Liver (tissue), 9 donors: Measurements from ENCODE around the gene SNX7. TPM values are rescaled to one million over a fixed set of nuclear protein-coding genes. Genes with fewer than 3 reads are reported as not detected.

Experiments used
- DNase-seq: peaks from one replicate; pipeline ENCODE4 v3.0.0-alpha.2; 2017; ENCODE audit warnings: low spot score
- H3K27ac ChIP-seq, 2 donors: one replicate each; pipeline ENCODE4 v1.7.0; 2013; ENCODE audit warnings: inconsistent platforms in 2 of 2, low read length in 2 of 2, control low read depth in 1 of 2, low read depth in 1 of 2, mild to moderate bottlenecking in 1 of 2
- H3K27me3 ChIP-seq, 4 donors: one replicate each; pipeline versions ENCODE4 v1.6.1 to v1.7.0; 2013; ENCODE audit warnings: low read length in 3 of 4, inconsistent platforms in 1 of 4, mild to moderate bottlenecking in 1 of 4, moderate library complexity in 1 of 4; ENCODE audit not compliant: control insufficient read depth in 4 of 4, insufficient read depth in 4 of 4
- H3K36me3 ChIP-seq, 4 donors: one replicate each; pipeline versions ENCODE4 v1.6.1 to v1.7.0; 2013; ENCODE audit warnings: low read length in 3 of 4, mild to moderate bottlenecking in 3 of 4, low read depth in 1 of 4, moderate library complexity in 1 of 4; ENCODE audit not compliant: control insufficient read depth in 4 of 4, insufficient read depth in 3 of 4
- H3K4me1 ChIP-seq, 4 donors: one replicate each; pipeline versions ENCODE4 v1.6.1 to v1.7.0; 2013; ENCODE audit warnings: low read length in 3 of 4, mild to moderate bottlenecking in 3 of 4, moderate library complexity in 1 of 4; ENCODE audit not compliant: control insufficient read depth in 4 of 4, insufficient read depth in 4 of 4
- H3K4me3 ChIP-seq, 3 donors: one replicate each; pipeline versions ENCODE4 v1.6.1 to v1.7.0; 2013; ENCODE audit warnings: low read length in 3 of 3, control low read depth in 1 of 3, low read depth in 1 of 3, mild to moderate bottlenecking in 1 of 3
- H3K9ac ChIP-seq, 2 donors: one replicate each; pipeline ENCODE4 v1.7.0; 2013; ENCODE audit warnings: low read length in 2 of 2, mild to moderate bottlenecking in 2 of 2, moderate library complexity in 2 of 2, control low read depth in 1 of 2, low read depth in 1 of 2
- H3K9me3 ChIP-seq, 4 donors: one replicate each; pipeline versions ENCODE4 v1.6.1 to v1.7.0; 2013; ENCODE audit warnings: low read length in 3 of 4; ENCODE audit not compliant: control insufficient read depth in 4 of 4
- ATF3 ChIP-seq: IDR thresholded peaks from 2 replicates; pipeline ENCODE4 v1.6.1; 2016; ENCODE audit warnings: antibody characterized with exemption
- CTCF ChIP-seq: fragments of 150-350 bp; IDR thresholded peaks from 2 replicates; pipeline ENCODE4 v1.5.1; 2017; ENCODE audit warnings: improper control_type of control experiment, low read depth, low read length; ENCODE audit not compliant: missing input control
- EGR1 ChIP-seq, 2 donors: IDR thresholded peaks; 2 replicates each; pipeline ENCODE4 v1.6.1; 2016 to 2018; ENCODE audit warnings: antibody characterized with exemption in 2 of 2, low read depth in 2 of 2
- FOXA1 ChIP-seq: IDR thresholded peaks from 2 replicates; pipeline ENCODE4 v1.6.1; 2016; ENCODE audit warnings: antibody characterized with exemption
- FOXA2 ChIP-seq: IDR thresholded peaks from 2 replicates; pipeline ENCODE4 v1.6.1; 2016; ENCODE audit warnings: antibody characterized with exemption
- GABPA ChIP-seq, 2 donors: IDR thresholded peaks in 1 of 2; conservative IDR thresholded peaks in 1 of 2; 2 replicates each; pipeline ENCODE4 v1.6.1; 2016; ENCODE audit warnings: antibody characterized with exemption in 2 of 2, mild to moderate bottlenecking in 1 of 2, moderate library complexity in 1 of 2
- HNF4A ChIP-seq, 2 donors: conservative IDR thresholded peaks; 2 replicates each; pipeline ENCODE4 v1.6.1; 2016; ENCODE audit warnings: antibody characterized with exemption in 2 of 2, mild to moderate bottlenecking in 2 of 2
- HNF4G ChIP-seq: IDR thresholded peaks from 2 replicates; pipeline ENCODE4 v1.6.1; 2016; ENCODE audit warnings: antibody characterized with exemption
- JUND ChIP-seq, 2 donors: IDR thresholded peaks; 2 replicates each; pipeline ENCODE4 v1.6.1; 2016; ENCODE audit warnings: antibody characterized with exemption in 2 of 2
- MAX ChIP-seq: IDR thresholded peaks from 2 replicates; pipeline ENCODE4 v1.6.1; 2016; ENCODE audit warnings: antibody characterized with exemption
- NR2F2 ChIP-seq: IDR thresholded peaks from 2 replicates; pipeline ENCODE4 v1.6.1; 2016; ENCODE audit warnings: antibody characterized with exemption
- RAD21 ChIP-seq, 2 donors: IDR thresholded peaks; 2 replicates each; pipeline ENCODE4 v1.6.1; 2016; ENCODE audit warnings: antibody characterized with exemption in 2 of 2, mild to moderate bottlenecking in 2 of 2
- REST ChIP-seq: IDR thresholded peaks from 2 replicates; pipeline ENCODE4 v1.6.1; 2016; ENCODE audit warnings: antibody characterized with exemption, mild to moderate bottlenecking
- SP1 ChIP-seq: IDR thresholded peaks from 2 replicates; pipeline ENCODE4 v1.6.1; 2018; ENCODE audit warnings: antibody characterized with exemption, mild to moderate bottlenecking
- TAF1 ChIP-seq: conservative IDR thresholded peaks from 2 replicates; pipeline ENCODE4 v1.6.1; 2016; ENCODE audit warnings: antibody characterized with exemption, mild to moderate bottlenecking
- YY1 ChIP-seq: IDR thresholded peaks from 2 replicates; pipeline ENCODE4 v1.6.1; 2016; ENCODE audit warnings: antibody characterized with exemption, mild to moderate bottlenecking
- ZBTB33 ChIP-seq: IDR thresholded peaks from 2 replicates; pipeline ENCODE4 v1.6.1; 2016; ENCODE audit warnings: antibody characterized with exemption
- WGBS: extraction: QIAGEN DNeasy Blood & Tissue Kit; methylation state at CpG from one replicate; pipeline ENCODE4 v1.1.7; 2013; 5-methylcytosine and 5-hydroxymethylcytosine counted together
- polyA plus RNA-seq, 2 donors: library from polyadenylated mRNA; stranded (reverse) in 1 of 2; unstranded in 1 of 2; fragments of 200-250 nt in 1 of 2; fragments of >200 nt in 1 of 2; fragmentation: Nextera tagmentation in 1 of 2; extraction: Ambion mirVana in 1 of 2; gene quantifications; one replicate each; pipeline versions ENCODE4 v1.2.1 to v1.2.3, GENCODE V29; 2013 to 2015
- total RNA-seq, 2 donors: library from RNA; depleted of rRNA; stranded (reverse); fragments of >200 nt; gene quantifications; one replicate each; pipeline ENCODE4 v1.2.3, GENCODE V29; 2014
- donor health status: healthy.
- donor health status: healthy.
- donor health status: healthy.
- donor health status: healthy.
- donor health status: healthy.

The SNX7 gene
- total and polyA plus RNA-seq, 4 donors: 9.4 to 12.8 (median 9.8) TPM

- DNase-seq: no peak
- TF ChIP-seq MAX (no peak), REST (no peak), HNF4A (conservative IDR thresholded peaks at IDR 0.05) (no peak), TAF1 (no peak), HNF4G (no peak), SP1 (no peak), YY1 (no peak), FOXA2 (no peak)
- H3K9me3 ChIP-seq: no peaks in the 10 kb centered on the region
- no peak overlapping the region for H3K9ac ChIP-seq
- H3K27ac ChIP-seq: no peak overlapping the region
- H3K27me3 ChIP-seq: no peaks in the 10 kb centered on the region
- no peak overlapping the region for H3K4me3 ChIP-seq
- no peaks in the 10 kb centered on the region for H3K36me3 ChIP-seq
- H3K4me1 ChIP-seq: peaks cover 3 to 14% (median 5%) of the 10 kb centered on the region in 4 donors
Measured at GRCh38 chr1:98659879-98660278, 1.6 kb upstream of the SNX7 start.

DNA sequence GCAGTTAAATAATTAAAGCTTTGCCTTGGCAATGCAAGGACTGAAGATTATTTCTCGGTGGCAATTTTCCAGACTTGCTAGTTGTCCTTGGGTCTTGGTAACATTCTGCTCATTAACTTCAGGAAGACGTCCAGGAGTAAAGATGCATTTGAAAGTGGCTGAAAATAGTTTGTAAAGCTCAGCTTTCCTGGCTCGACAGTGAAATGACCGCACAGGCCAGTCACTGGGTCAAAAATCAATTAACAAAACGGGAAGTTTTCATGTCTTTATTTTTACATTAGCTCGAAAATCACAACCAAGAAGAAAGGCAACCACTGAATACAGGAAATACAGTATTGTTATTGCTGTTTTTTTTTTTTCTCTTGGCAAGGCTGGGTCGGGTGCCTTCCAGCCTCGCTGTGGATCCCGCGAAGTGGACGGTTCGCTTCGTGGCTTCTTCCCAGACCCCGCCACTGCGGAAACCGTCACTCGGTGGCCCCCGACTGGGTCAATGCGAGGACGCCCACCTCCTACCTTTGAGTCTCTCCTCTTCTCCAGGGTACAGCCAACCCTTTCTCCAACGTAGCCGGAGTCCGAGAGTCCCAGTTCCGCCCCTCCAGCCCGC, 479 bp upstream of the SNX7 start:
- H3K27ac ChIP-seq: peak overlapping the region; percentile 60 to 68
- H3K9ac ChIP-seq: peak overlapping the region in 1 of 2 donors; percentile 68
- H3K4me3 ChIP-seq: peak overlapping the region; percentile 60 to 88 (median 66)
- no peaks in the 10 kb centered on the region for H3K27me3 ChIP-seq
- peaks cover 3 to 14% (median 5%) of the 10 kb centered on the region in 4 donors for H3K4me1 ChIP-seq
- no peaks in the 10 kb centered on the region for H3K9me3 ChIP-seq
- peak in 1 of 2 donors; percentile 6 for TF ChIP-seq HNF4A (conservative IDR thresholded peaks at IDR 0.05)
- no peak for TF ChIP-seq ZBTB33
- no peak for TF ChIP-seq ATF3
- no peak for TF ChIP-seq EGR1 (IDR thresholded peaks at IDR 0.05; ENCODE audit: low read depth in 2 of 2)
- no peak for TF ChIP-seq CTCF
- no peak for TF ChIP-seq TAF1
- no peak for TF ChIP-seq MAX
- TF ChIP-seq NR2F2: no peak
- TF ChIP-seq SP1: no peak
- no peak for TF ChIP-seq GABPA (IDR thresholded peaks at IDR 0.05 in 1 of 2, conservative IDR thresholded peaks at IDR 0.05 in 1 of 2)
- no peak for TF ChIP-seq FOXA1
- no peak for TF ChIP-seq JUND (IDR thresholded peaks at IDR 0.05)
- TF ChIP-seq RAD21 (IDR thresholded peaks at IDR 0.05): no peak
- TF ChIP-seq HNF4G: no peak
- TF ChIP-seq FOXA2: no peak
- TF ChIP-seq REST: no peak
- TF ChIP-seq YY1: peak; percentile 17
- H3K36me3 ChIP-seq: no peaks in the 10 kb centered on the region
- DNase-seq: no peak
- 4% methylated on average over 25 of the region's 25 CpGs for whole genome bisulfite sequencing
